Measurements from ENCODE around the gene HM13. TPM values are rescaled to one million over a fixed set of nuclear protein-coding genes. Genes with fewer than 3 reads are reported as not detected.

HM13 gene
- total and polyA plus RNA-seq, 9 of the 15 experiments (the other 6 are each of a cell fraction or from before 2014, with no cell fraction given), result 7.7 to 136 (median 74.5) TPM

- TF ChIP-seq ZNF384 (IDR thresholded peaks at IDR 0.05; ENCODE audit: low read depth, low read length) (no peak), CBFB (CRISPR knock-in tag; IDR thresholded peaks at IDR 0.05) (no peak), RREB1 (CRISPR knock-in tag; IDR thresholded peaks at IDR 0.05) (no peak), HNRNPUL1 (IDR thresholded peaks at IDR 0.05; ENCODE audit: low read length) (no peak), ZNF197 (CRISPR knock-in tag; IDR thresholded peaks at IDR 0.05; ENCODE audit: low read depth) (no peak), RBM34 (IDR thresholded peaks at IDR 0.05; ENCODE audit: borderline replicate concordance, insufficient read depth, low read length) (no peak), WHSC1 (IDR thresholded peaks at IDR 0.05; ENCODE audit: low read length) (no peak), POLR3A (IDR thresholded peaks at IDR 0.05; ENCODE audit: borderline replicate concordance, extremely low read depth, insufficient read depth, insufficient read length) (no peak), HDAC2 (IDR thresholded peaks at IDR 0.05) (no peak), ZNF324 (CRISPR knock-in tag; IDR thresholded peaks at IDR 0.05) (no peak), PML (IDR thresholded peaks at IDR 0.05; ENCODE audit: low read length) (peak; percentile 49; the same call in 1 of the 2 replicates), POLR2H (tag; IDR thresholded peaks at IDR 0.05; ENCODE audit: low read depth) (peak; percentile 60; the same call in 1 of the 2 replicates), MIER1 (IDR thresholded peaks at IDR 0.05; ENCODE audit: low read depth) (no peak), RBM25 (IDR thresholded peaks at IDR 0.05; ENCODE audit: low read depth, low read length, severe bottlenecking) (no peak), U2AF1 (optimal IDR thresholded peaks at IDR 0.05; ENCODE audit: low read depth, low read length) (no peak), ZNF41 (CRISPR knock-in tag; conservative IDR thresholded peaks at IDR 0.05) (no peak), KAT8 (IDR thresholded peaks at IDR 0.05; ENCODE audit: low read depth) (peak; percentile 66; the same call in 1 of the 2 replicates), SIN3A (IDR thresholded peaks at IDR 0.05; ENCODE audit: borderline replicate concordance in 2 of 2, control insufficient read depth in 1 of 2, low read depth in 2 of 2, low read length in 2 of 2) (peak in 1 of 2 experiments; percentile 75; a peak in 1 of 4 replicates), DLX4 (CRISPR knock-in tag; IDR thresholded peaks at IDR 0.05) (no peak), ZNF184 (CRISPR knock-in tag; IDR thresholded peaks at IDR 0.05) (no peak), THRAP3 (IDR thresholded peaks at IDR 0.05; ENCODE audit: borderline replicate concordance) (no peak), ZNF263 (CRISPR knock-in tag; IDR thresholded peaks at IDR 0.05; ENCODE audit: borderline replicate concordance) (no peak), FOXK2 (conservative IDR thresholded peaks at IDR 0.05 in 1 of 2, IDR thresholded peaks at IDR 0.05 in 1 of 2; ENCODE audit: low read depth in 2 of 2) (peak; percentile 55 to 62; a peak in 2 of 4 replicates), NCOA6 (IDR thresholded peaks at IDR 0.05) (no peak)
These were observed 32.9 kb downstream of the HM13 start (continued) for GRCh38 chr20:31547017-31547675.
